GM21423 (cell line): ENCODE data around the gene GRK2.
A peak's percentile ranks its signal among the peaks of the same experiment; 100 is the strongest.
"Not testable (repeated sequence)": the region's sequence is repeated elsewhere in the genome, so short reads cannot be mapped to it uniquely, and the experiment has no call there.

Experiments
- ATAC-seq: cut with Tn5 transposase; IDR thresholded peaks from one replicate; pipeline ENCODE4 v1.9.1; 2021; ENCODE audit warnings: mild to moderate bottlenecking, moderate library complexity; ENCODE audit not compliant: unreplicated experiment

GRK2 gene

GRCh38 chr11:67253872-67254624 is 12.2 kb upstream of the GRK2 start:
- no peak for ATAC-seq

- no peak for ATAC-seq
These were observed 11.5 kb upstream of the GRK2 start for GRCh38 chr11:67254798-67255197.

GRCh38 chr11:67255353-67255752 is 10.9 kb upstream of the GRK2 start:
- no peak for ATAC-seq

GRCh38 chr11:67255864-67256263 is 10.4 kb upstream of the GRK2 start:
- no peak for ATAC-seq

- no peak for ATAC-seq
These were observed 9.7 kb upstream of the GRK2 start for GRCh38 chr11:67256477-67257135.

- ATAC-seq: no peak
These were observed 5.9 kb upstream of the GRK2 start for GRCh38 chr11:67260406-67260805.

- not testable (repeated sequence) for ATAC-seq
These were observed 5.2 kb upstream of the GRK2 start for GRCh38 chr11:67260885-67261639.

GRCh38 chr11:67261640-67261945 is 4.7 kb upstream of the GRK2 start:
- no peak for ATAC-seq

- no peak for ATAC-seq
These were observed 4.2 kb upstream of the GRK2 start for GRCh38 chr11:67261946-67262681.

GRCh38 chr11:67262731-67263675 is 3.3 kb upstream of the GRK2 start:
- ATAC-seq: peak; percentile 38

- no peak for ATAC-seq
These were observed 2.0 kb upstream of the GRK2 start for GRCh38 chr11:67264260-67264659.

- ATAC-seq: no peak
These were observed 1.2 kb upstream of the GRK2 start for GRCh38 chr11:67264877-67265632.

GRCh38 chr11:67265633-67266448 is 432 bp upstream of the GRK2 start:
- ATAC-seq: peak; percentile 39

- no peak for ATAC-seq
These were observed 1.2 kb downstream of the GRK2 start for GRCh38 chr11:67267188-67268080.

- peak; percentile 33 for ATAC-seq
These were observed 2.0 kb downstream of the GRK2 start for GRCh38 chr11:67268081-67268961.

- no peak for ATAC-seq
These were observed 2.6 kb downstream of the GRK2 start for GRCh38 chr11:67268962-67269268.
